K562 (cell line): ENCODE data around the gene SPATA6. TPM values are rescaled to one million over a fixed set of nuclear protein-coding genes. Genes with fewer than 3 reads are reported as not detected.

ENCODE experiments used
- ATAC-seq: fragments of 200-7000 bp; cut with Tn5 transposase; 3 replicates; pipeline ENCODE4 v1.9.1; 2020; ENCODE audit warnings: moderate library complexity
- BruUV-seq: library from RNA; stranded (reverse); fragments of 400-500 nt; replicated peaks from 2 replicates; lab custom pipeline; 2021; lab: Mats Ljungman, UMichigan
- CTCF ChIA-PET: fragments of 300-600 bp; formaldehyde crosslinking; extraction: SDS; loops from one replicate; lab custom pipeline; 2021; ENCODE audit warnings: low intra/inter-chr PET ratio; lab: Yijun Ruan, JAX
- POLR2A ChIA-PET: fragments of 300-600, 350-650 bp; sonication (Branson Sonifier 250); formaldehyde crosslinking; extraction: SDS; loops from one replicate; lab custom pipeline; 2021; ENCODE audit warnings: antibody characterized with exemption, inconsistent platforms; lab: Yijun Ruan, JAX
- DNase-seq, 4 experiments: peaks; one replicate each; pipeline versions ENCODE4 v3.0.0 to v3.0.0-alpha.2; 2011 to 2018; ENCODE audit warnings: low spot score in 3 of 4, mixed read lengths in 3 of 4; ENCODE audit errors: extremely low read depth in 1 of 4
- FAIRE-seq: peaks from 2 replicates; lab custom pipeline; 2011; peaks lifted over from hg19 to GRCh38; lab: Jason Lieb, UNC
- H2AFZ ChIP-seq: 2 replicates; pipeline ENCODE4 v1.6.0; 2011; ENCODE audit warnings: low read depth, low read length, control low read depth, inconsistent platforms
- H3K27ac ChIP-seq: fragments of 200-600 bp; 3 replicates; pipeline ENCODE4 v1.8.0; 2011; ENCODE audit warnings: low read depth, mild to moderate bottlenecking, control low read depth, inconsistent platforms, low read length, moderate library complexity, mixed read lengths; ENCODE audit errors: extremely low read depth
- H3K27me3 ChIP-seq, 2 experiments: fragments of 300-600 bp in 1 of 2; 2 replicates in 1 of 2; 3 replicates in 1 of 2; pipeline versions ENCODE4 v1.6.0 to v1.8.0; 2011; ENCODE audit warnings: inconsistent platforms in 2 of 2, low read length in 2 of 2, mild to moderate bottlenecking in 1 of 2, mixed read lengths in 1 of 2, moderate library complexity in 1 of 2; ENCODE audit not compliant: control insufficient read depth in 2 of 2, insufficient read depth in 2 of 2
- H3K36me3 ChIP-seq: fragments of 300-600 bp; 3 replicates; pipeline ENCODE4 v1.8.0; 2011; ENCODE audit warnings: mild to moderate bottlenecking, low read length, inconsistent platforms; ENCODE audit not compliant: control insufficient read depth, insufficient read depth
- H3K4me1 ChIP-seq, 2 experiments: fragments of 200-600 bp in 1 of 2; replicated peaks in 1 of 2; 2 replicates in 1 of 2; 3 replicates in 1 of 2; pipeline versions ENCODE4 v1.5.1 to v1.8.0; 2011; ENCODE audit warnings: inconsistent platforms in 2 of 2, low read length in 2 of 2, mild to moderate bottlenecking in 1 of 2, mixed read lengths in 1 of 2, moderate library complexity in 1 of 2; ENCODE audit not compliant: control insufficient read depth in 2 of 2, insufficient read depth in 2 of 2
- H3K4me2 ChIP-seq: 2 replicates; pipeline ENCODE4 v1.6.1; 2011; ENCODE audit warnings: low read length, control low read depth, inconsistent platforms, mixed read lengths; ENCODE audit not compliant: insufficient read depth
- H3K4me3 ChIP-seq: fragments of 200-600 bp; sonication (generic), shearing (Covaris generic); 2 replicates; pipeline ENCODE4 v1.5.1; 2016; ENCODE audit warnings: control low read depth, inconsistent platforms
- H3K79me2 ChIP-seq: fragments of 200-600 bp; 3 replicates; pipeline ENCODE4 v1.8.0; 2011; ENCODE audit warnings: low read length, inconsistent platforms; ENCODE audit not compliant: control insufficient read depth, insufficient read depth
- H3K9ac ChIP-seq, 2 experiments: 2 replicates each; pipeline versions ENCODE4 v1.6.0 to v1.6.1; 2011; ENCODE audit warnings: low read depth in 2 of 2, low read length in 2 of 2, control low read depth in 1 of 2, inconsistent platforms in 1 of 2, mild to moderate bottlenecking in 1 of 2, mixed read lengths in 1 of 2; ENCODE audit not compliant: insufficient read depth in 1 of 2
- H3K9me1 ChIP-seq: one replicate; pipeline ENCODE4 v1.6.0; 2011; ENCODE audit warnings: inconsistent platforms, mild to moderate bottlenecking, low read length, moderate library complexity; ENCODE audit not compliant: control insufficient read depth, insufficient read depth
- H3K9me3 ChIP-seq: replicated peaks from 2 replicates; pipeline ENCODE4 v1.5.1; 2011; ENCODE audit warnings: low read depth, low read length, inconsistent platforms; ENCODE audit not compliant: control insufficient read depth, insufficient read depth
- H4K20me1 ChIP-seq: replicated peaks from 2 replicates; pipeline ENCODE4 v1.6.1; 2011; ENCODE audit warnings: low read length, inconsistent platforms, mixed read lengths; ENCODE audit not compliant: control insufficient read depth, insufficient read depth
- SIRT6 ChIP-seq: IDR thresholded peaks from one replicate; pipeline ENCODE4 v1.6.1; 2012; ENCODE audit warnings: low read depth, mild to moderate bottlenecking, control low read depth, inconsistent platforms, low read length, moderate library complexity
- ZNF561 ChIP-seq: fragments of 450-650 bp; formaldehyde crosslinking; conservative IDR thresholded peaks from 2 replicates; pipeline ENCODE4 v1.4.0; 2020; ENCODE audit warnings: mild to moderate bottlenecking, moderate library complexity
- WGBS: fragments of 100-300 bp; shearing (Covaris generic); methylation state at CpG from one replicate; pipeline ENCODE4 v1.1.6; 2016; ENCODE audit warnings: low coverage, mixed read lengths; ENCODE audit not compliant: insufficient coverage; ENCODE audit errors: missing lambda C conversion rate; 5-methylcytosine and 5-hydroxymethylcytosine counted together
- in situ Hi-C: fragments of 300-500 bp; cut with MboI; formaldehyde crosslinking; loops from 4 replicates; pipeline ENCODE4 v1.15.0; 2018; ENCODE audit warnings: inconsistent platforms, mixed read lengths
- intact Hi-C: fragments of 100-400 bp; cut with micrococcal nuclease; formaldehyde crosslinking; loops from 2 replicates; pipeline ENCODE4 v1.14.2; 2022
- polyA plus RNA-seq, 8 experiments: library from polyadenylated mRNA; depleted of rRNA in 4 of 8; stranded (reverse) in 5 of 8; unstranded in 3 of 8; fragments of >200 nt; fragmentation: Nextera tagmentation in 2 of 8; fragmentation: Illumina TruSeq in 1 of 8; extraction: Ambion mirVana in 2 of 8; extraction: Trizol in 1 of 8; gene quantifications; 2 replicates each; pipeline versions ENCODE4 v1.2.1 to v1.2.3, GENCODE V29; 2011 to 2014; ENCODE audit warnings: inconsistent platforms in 1 of 8, missing spikeins in 1 of 8
- total RNA-seq, 7 experiments: library from RNA; depleted of rRNA in 6 of 7; stranded (reverse); fragments of >200 nt in 6 of 7; fragmentation: Illumina TruSeq in 2 of 7; extraction: Trizol in 2 of 7; gene quantifications; 2 replicates each; pipeline versions ENCODE4 v1.2.1 to v1.2.3, GENCODE V29; 2011 to 2021; ENCODE audit warnings: low replicate concordance in 1 of 7
- TF ChIP-seq, protein P1 (sequence below): fragments of 450-650 bp; formaldehyde crosslinking; IDR thresholded peaks from 2 replicates; pipeline ENCODE4 v1.4.0; 2020; ENCODE audit warnings: mild to moderate bottlenecking, moderate library complexity
- TF ChIP-seq, protein P2 (sequence below): fragments of 200-800 bp; sonication (Bioruptor generic); IDR thresholded peaks from 2 replicates; pipeline ENCODE4 v1.6.1; 2017; ENCODE audit warnings: missing genetic modification characterization, missing compliant biosample characterization
- TF ChIP-seq, protein P3 (sequence below), 2 experiments: fragments of 150-350 bp in 1 of 2; IDR thresholded peaks; 2 replicates each; pipeline ENCODE4 v1.6.1; 2012 to 2016; ENCODE audit warnings: low read depth in 2 of 2, low read length in 2 of 2, mild to moderate bottlenecking in 1 of 2, moderate library complexity in 1 of 2

The SPATA6 gene
- total and polyA plus RNA-seq, 9 of the 15 experiments (the other 6 are each of a cell fraction or from before 2014, with no cell fraction given): 0.01 to 0.91 (median 0.18) TPM

DNA sequence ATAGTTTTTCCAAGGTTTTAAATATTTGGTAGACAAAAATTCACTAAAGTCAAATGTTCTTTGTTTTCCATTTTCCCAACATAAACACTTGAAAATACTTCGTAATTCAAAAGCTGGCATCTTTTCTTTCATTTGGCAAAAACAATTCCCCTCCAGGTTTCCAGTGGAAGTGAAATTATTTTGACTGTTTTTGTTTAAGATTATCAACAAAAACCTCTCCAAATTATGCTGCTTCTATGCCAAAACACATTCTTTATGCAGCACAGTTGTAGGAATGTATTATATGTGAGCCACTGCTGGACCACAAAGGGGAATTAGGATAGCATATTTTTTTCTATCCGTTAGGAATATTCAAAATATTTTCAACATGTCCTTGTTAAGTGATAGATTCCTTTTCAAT lies 205.4 kb downstream of the SPATA6 start:
- ChIA-PET CTCF (no interaction called here), POLR2A (no interaction called here)
- no peaks in the 10 kb centered on the region for H4K20me1 ChIP-seq
- DNase-seq (no peak), ATAC-seq (no peak), FAIRE-seq (no peak)
- H3K79me2 ChIP-seq: no peaks in the 10 kb centered on the region
- H3K27ac ChIP-seq: no peak overlapping the region
- BruUV-seq: no TSS peak
- no peaks in the 10 kb centered on the region for H3K9me1 ChIP-seq
- no peaks in the 10 kb centered on the region for H3K36me3 ChIP-seq
- no peak overlapping the region for H3K4me2 ChIP-seq
- in situ Hi-C loops (no loop called here), intact Hi-C loops (no loop called here)
- no peaks in the 10 kb centered on the region for H3K9me3 ChIP-seq
- H3K9ac ChIP-seq: no peak overlapping the region
- no peaks in the 10 kb centered on the region for H3K27me3 ChIP-seq
- H3K4me1 ChIP-seq: no peaks in the 10 kb centered on the region
- WGBS: 2% methylated on average over 2 of the region's 2 CpGs
- no peak overlapping the region for H2AFZ ChIP-seq
- TF ChIP-seq, protein P1, sequence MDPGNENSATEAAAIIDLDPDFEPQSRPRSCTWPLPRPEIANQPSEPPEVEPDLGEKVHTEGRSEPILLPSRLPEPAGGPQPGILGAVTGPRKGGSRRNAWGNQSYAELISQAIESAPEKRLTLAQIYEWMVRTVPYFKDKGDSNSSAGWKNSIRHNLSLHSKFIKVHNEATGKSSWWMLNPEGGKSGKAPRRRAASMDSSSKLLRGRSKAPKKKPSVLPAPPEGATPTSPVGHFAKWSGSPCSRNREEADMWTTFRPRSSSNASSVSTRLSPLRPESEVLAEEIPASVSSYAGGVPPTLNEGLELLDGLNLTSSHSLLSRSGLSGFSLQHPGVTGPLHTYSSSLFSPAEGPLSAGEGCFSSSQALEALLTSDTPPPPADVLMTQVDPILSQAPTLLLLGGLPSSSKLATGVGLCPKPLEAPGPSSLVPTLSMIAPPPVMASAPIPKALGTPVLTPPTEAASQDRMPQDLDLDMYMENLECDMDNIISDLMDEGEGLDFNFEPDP (CRISPR knock-in tag): no peak
- TF ChIP-seq, protein P2, sequence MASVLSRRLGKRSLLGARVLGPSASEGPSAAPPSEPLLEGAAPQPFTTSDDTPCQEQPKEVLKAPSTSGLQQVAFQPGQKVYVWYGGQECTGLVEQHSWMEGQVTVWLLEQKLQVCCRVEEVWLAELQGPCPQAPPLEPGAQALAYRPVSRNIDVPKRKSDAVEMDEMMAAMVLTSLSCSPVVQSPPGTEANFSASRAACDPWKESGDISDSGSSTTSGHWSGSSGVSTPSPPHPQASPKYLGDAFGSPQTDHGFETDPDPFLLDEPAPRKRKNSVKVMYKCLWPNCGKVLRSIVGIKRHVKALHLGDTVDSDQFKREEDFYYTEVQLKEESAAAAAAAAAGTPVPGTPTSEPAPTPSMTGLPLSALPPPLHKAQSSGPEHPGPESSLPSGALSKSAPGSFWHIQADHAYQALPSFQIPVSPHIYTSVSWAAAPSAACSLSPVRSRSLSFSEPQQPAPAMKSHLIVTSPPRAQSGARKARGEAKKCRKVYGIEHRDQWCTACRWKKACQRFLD: no peak
- TF ChIP-seq, protein P3, sequence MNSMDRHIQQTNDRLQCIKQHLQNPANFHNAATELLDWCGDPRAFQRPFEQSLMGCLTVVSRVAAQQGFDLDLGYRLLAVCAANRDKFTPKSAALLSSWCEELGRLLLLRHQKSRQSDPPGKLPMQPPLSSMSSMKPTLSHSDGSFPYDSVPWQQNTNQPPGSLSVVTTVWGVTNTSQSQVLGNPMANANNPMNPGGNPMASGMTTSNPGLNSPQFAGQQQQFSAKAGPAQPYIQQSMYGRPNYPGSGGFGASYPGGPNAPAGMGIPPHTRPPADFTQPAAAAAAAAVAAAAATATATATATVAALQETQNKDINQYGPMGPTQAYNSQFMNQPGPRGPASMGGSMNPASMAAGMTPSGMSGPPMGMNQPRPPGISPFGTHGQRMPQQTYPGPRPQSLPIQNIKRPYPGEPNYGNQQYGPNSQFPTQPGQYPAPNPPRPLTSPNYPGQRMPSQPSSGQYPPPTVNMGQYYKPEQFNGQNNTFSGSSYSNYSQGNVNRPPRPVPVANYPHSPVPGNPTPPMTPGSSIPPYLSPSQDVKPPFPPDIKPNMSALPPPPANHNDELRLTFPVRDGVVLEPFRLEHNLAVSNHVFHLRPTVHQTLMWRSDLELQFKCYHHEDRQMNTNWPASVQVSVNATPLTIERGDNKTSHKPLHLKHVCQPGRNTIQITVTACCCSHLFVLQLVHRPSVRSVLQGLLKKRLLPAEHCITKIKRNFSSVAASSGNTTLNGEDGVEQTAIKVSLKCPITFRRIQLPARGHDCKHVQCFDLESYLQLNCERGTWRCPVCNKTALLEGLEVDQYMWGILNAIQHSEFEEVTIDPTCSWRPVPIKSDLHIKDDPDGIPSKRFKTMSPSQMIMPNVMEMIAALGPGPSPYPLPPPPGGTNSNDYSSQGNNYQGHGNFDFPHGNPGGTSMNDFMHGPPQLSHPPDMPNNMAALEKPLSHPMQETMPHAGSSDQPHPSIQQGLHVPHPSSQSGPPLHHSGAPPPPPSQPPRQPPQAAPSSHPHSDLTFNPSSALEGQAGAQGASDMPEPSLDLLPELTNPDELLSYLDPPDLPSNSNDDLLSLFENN (IDR thresholded peaks at IDR 0.05; ENCODE audit: low read depth in 2 of 2, low read length in 2 of 2): no peak
- TF ChIP-seq SIRT6 (no peak), ZNF561 (no peak)
- H3K4me3 ChIP-seq: no peak overlapping the region
